Mucosa of descending colon (tissue), 3 donors: ENCODE measurements around the gene PXDN. TPM values are rescaled to one million over a fixed set of nuclear protein-coding genes. Genes with fewer than 3 reads are reported as not detected.

Source experiments
- ATAC-seq: fragments of 200-7000 bp; cut with Tn5 transposase; one replicate; pipeline ENCODE4 v1.9.1; 2020; ENCODE audit warnings: mild to moderate bottlenecking, moderate library complexity
- DNase-seq, 3 donors: peaks; one replicate each; pipeline ENCODE4 v3.0.0-alpha.2; 2020
- H3K36me3 ChIP-seq: fragments of 200-600 bp; one replicate; pipeline ENCODE4 v1.8.0; 2021; ENCODE audit warnings: low read depth, mild to moderate bottlenecking
- H3K4me1 ChIP-seq: fragments of 200-600 bp; one replicate; pipeline ENCODE4 v1.8.0; 2021; ENCODE audit warnings: low read depth, mild to moderate bottlenecking
- H3K4me3 ChIP-seq: fragments of 200-600 bp; one replicate; pipeline ENCODE4 v1.8.0; 2021; ENCODE audit warnings: mild to moderate bottlenecking
- H3K9me3 ChIP-seq: fragments of 200-600 bp; one replicate; pipeline ENCODE4 v1.8.0; 2021; ENCODE audit warnings: mild to moderate bottlenecking
- CTCF ChIP-seq: fragments of 200-600 bp; IDR thresholded peaks from one replicate; pipeline ENCODE4 v1.8.0; 2022; ENCODE audit warnings: antibody characterized with exemption, mild to moderate bottlenecking
- intact Hi-C, 2 donors: fragments of 100-400 bp; cut with DNase I in 1 of 2; cut with micrococcal nuclease in 1 of 2; formaldehyde crosslinking; loops; one replicate each; pipeline versions ENCODE4 v1.11.0 to v1.11.1; 2022; cut with DNase I, micrococcal nuclease
- total RNA-seq, 3 donors: library from RNA; stranded (reverse); fragmentation: NEBNext Ultra II Directional in 2 of 3; extraction: Animal tissue kit (Norgen Biotek cat#: 25700) in 2 of 3; gene quantifications; one replicate each; pipeline versions ENCODE4 v1.2.1 to v1.2.4, GENCODE V29; 2021 to 2023
- donor health status: DM: no; HTN: no; CAD: no; lungs with moderate emphysema.
- donor health status: DM: no; HTN: no; CAD: no.
- donor health status: DM: no; HTN: yes; CAD: no.

Gene PXDN
- total RNA-seq, 3 donors from 2014 or later, result 9.3 to 52.4 (median 11.9) TPM

- no peak for TF ChIP-seq CTCF
- H3K36me3 ChIP-seq, result no peaks in the 10 kb centered on the region
- no peak for ATAC-seq
- H3K9me3 ChIP-seq, result no peaks in the 10 kb centered on the region
- H3K4me1 ChIP-seq, result no peaks in the 10 kb centered on the region
- no peak overlapping the region for H3K4me3 ChIP-seq
- no peak for DNase-seq
- intact Hi-C loops, result no loop called here
These were observed 141.3 kb downstream of the PXDN start for GRCh38 chr2:1603059-1603458.

GRCh38 chr2:1602278-1603010, 141.9 kb downstream of the PXDN start:
- TF ChIP-seq CTCF, result no peak
- DNase-seq (no peak), ATAC-seq (no peak)
- intact Hi-C loops, result no loop called here
- Histone ChIP-seq H3K36me3 (no peaks in the 10 kb centered on the region), H3K4me1 (no peaks in the 10 kb centered on the region), H3K4me3 (no peak overlapping the region), H3K9me3 (no peaks in the 10 kb centered on the region)

- Histone ChIP-seq H3K36me3 (no peaks in the 10 kb centered on the region), H3K4me1 (no peaks in the 10 kb centered on the region), H3K4me3 (no peak overlapping the region), H3K9me3 (no peaks in the 10 kb centered on the region)
- no peak for ATAC-seq
- DNase-seq, result peak in 1 of 3 donors; percentile 27
- intact Hi-C loops, result no loop called here
- no peak for TF ChIP-seq CTCF
These were observed 142.6 kb downstream of the PXDN start for GRCh38 chr2:1601471-1602277.

GRCh38 chr2:1601067-1601412, 143.3 kb downstream of the PXDN start:
- no peak for TF ChIP-seq CTCF
- no peak overlapping the region for H3K4me3 ChIP-seq
- no peaks in the 10 kb centered on the region for H3K9me3 ChIP-seq
- no peaks in the 10 kb centered on the region for H3K36me3 ChIP-seq
- no peaks in the 10 kb centered on the region for H3K4me1 ChIP-seq
- intact Hi-C loops, result no loop called here
- DNase-seq (no peak), ATAC-seq (peak; percentile 32)

GRCh38 chr2:1600191-1601066, 143.9 kb downstream of the PXDN start:
- TF ChIP-seq CTCF, result no peak
- H3K9me3 ChIP-seq, result no peaks in the 10 kb centered on the region
- peak; percentile 37 for ATAC-seq
- intact Hi-C loops, result no loop called here
- no peak overlapping the region for H3K4me3 ChIP-seq
- H3K4me1 ChIP-seq, result no peaks in the 10 kb centered on the region
- peak in 1 of 3 donors; percentile 36 for DNase-seq
- H3K36me3 ChIP-seq, result no peaks in the 10 kb centered on the region
